HG02885 (cell line): ENCODE measurements around the gene H2AZ1.
"Not testable (repeated sequence)": the region's sequence is repeated elsewhere in the genome, so short reads cannot be mapped to it uniquely, and the experiment has no call there.

Source experiments
- ATAC-seq: cut with Tn5 transposase; IDR thresholded peaks from one replicate; pipeline ENCODE4 v1.9.1; 2021; ENCODE audit warnings: mild to moderate bottlenecking; ENCODE audit not compliant: unreplicated experiment, poor library complexity

Gene H2AZ1

GRCh38 chr4:99949999-99950912, at the start of gene H2AZ1:
Gene H2AZ1 (minus strand): TSS chr4:99950275. CDS start chr4:99950170, 105 bp downstream.
- peak; percentile 62 for ATAC-seq

GRCh38 chr4:99998062-99998867, 48.2 kb upstream of the H2AZ1 start:
- ATAC-seq, result peak; percentile 77

GRCh38 chr4:99991741-99992140, 41.7 kb upstream of the H2AZ1 start:
- ATAC-seq, result no peak

- ATAC-seq, result no peak
Measured at GRCh38 chr4:99987681-99988080, 37.6 kb upstream of the H2AZ1 start.

- ATAC-seq, result peak; percentile 79
Measured at GRCh38 chr4:99986792-99987191, 36.7 kb upstream of the H2AZ1 start.

GRCh38 chr4:99983289-99983943, 33.3 kb upstream of the H2AZ1 start:
- peak; percentile 59 for ATAC-seq

GRCh38 chr4:99979872-99980271, 29.8 kb upstream of the H2AZ1 start:
- ATAC-seq, result no peak

- ATAC-seq, result no peak
Measured at GRCh38 chr4:99971453-99972111, 21.5 kb upstream of the H2AZ1 start.

- ATAC-seq, result no peak
Measured at GRCh38 chr4:99968330-99968729, 18.3 kb upstream of the H2AZ1 start.

- ATAC-seq, result no peak
Measured at GRCh38 chr4:99966692-99967091, 16.6 kb upstream of the H2AZ1 start.

- ATAC-seq, result no peak
Measured at GRCh38 chr4:99965674-99966350, 15.7 kb upstream of the H2AZ1 start.

GRCh38 chr4:99965173-99965572, 15.1 kb upstream of the H2AZ1 start:
- ATAC-seq, result no peak

- ATAC-seq, result no peak
Measured at GRCh38 chr4:99961711-99962110, 11.6 kb upstream of the H2AZ1 start.

GRCh38 chr4:99960648-99961047, 10.6 kb upstream of the H2AZ1 start:
- no peak for ATAC-seq

GRCh38 chr4:99958207-99958606, 8.1 kb upstream of the H2AZ1 start:
- not testable (repeated sequence) for ATAC-seq

GRCh38 chr4:99950913-99951254, 809 bp upstream of the H2AZ1 start:
- ATAC-seq, result no peak

- ATAC-seq, result peak; percentile 23
Measured at GRCh38 chr4:99949034-99949998, 759 bp downstream of the H2AZ1 start.

GRCh38 chr4:99947608-99948007, 2.5 kb downstream of the H2AZ1 start:
- no peak for ATAC-seq

- ATAC-seq, result no peak
Measured at GRCh38 chr4:99947190-99947578, 2.9 kb downstream of the H2AZ1 start.
